Fibroblast of skin of left biceps (primary cell): ENCODE measurements around the gene ISG20L2.

ENCODE experiments used
- DNase-seq, 2 experiments: peaks; one replicate each; pipeline ENCODE4 v3.0.0-alpha.2; 2013; ENCODE audit warnings: low read depth in 2 of 2

The ISG20L2 gene

GRCh38 chr1:156754219-156754618 is 25.7 kb upstream of the ISG20L2 start:
- DNase-seq = no peak

- no peak for DNase-seq
Measured at GRCh38 chr1:156752843-156753482, 24.4 kb upstream of the ISG20L2 start.

- peak; percentile 90 to 92 for DNase-seq
Measured at GRCh38 chr1:156751757-156752481, 23.4 kb upstream of the ISG20L2 start.

DNA sequence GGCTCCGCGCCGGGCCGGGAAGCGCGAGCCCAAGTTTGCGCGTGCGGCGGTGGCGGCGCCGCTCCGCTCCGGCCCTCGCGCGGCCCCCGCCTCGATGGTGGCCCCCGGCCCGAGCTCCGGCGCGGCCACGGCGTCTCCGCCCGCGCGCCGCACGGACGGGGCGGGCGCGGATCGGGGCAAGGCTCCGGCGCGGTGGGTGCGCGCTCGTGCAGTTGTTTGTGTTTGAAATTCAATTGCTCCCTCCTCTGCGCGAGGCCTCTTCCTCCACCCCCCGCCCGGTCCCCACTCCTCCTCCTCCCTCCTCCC is 22.8 kb upstream of the ISG20L2 start, which contains the start of gene HDGF:
TSS of gene HDGF (minus strand) at position 225 of the 306 bp plus-strand sequence. CDS start 246 bp downstream, outside the sequence.
- DNase-seq = no peak

DNA sequence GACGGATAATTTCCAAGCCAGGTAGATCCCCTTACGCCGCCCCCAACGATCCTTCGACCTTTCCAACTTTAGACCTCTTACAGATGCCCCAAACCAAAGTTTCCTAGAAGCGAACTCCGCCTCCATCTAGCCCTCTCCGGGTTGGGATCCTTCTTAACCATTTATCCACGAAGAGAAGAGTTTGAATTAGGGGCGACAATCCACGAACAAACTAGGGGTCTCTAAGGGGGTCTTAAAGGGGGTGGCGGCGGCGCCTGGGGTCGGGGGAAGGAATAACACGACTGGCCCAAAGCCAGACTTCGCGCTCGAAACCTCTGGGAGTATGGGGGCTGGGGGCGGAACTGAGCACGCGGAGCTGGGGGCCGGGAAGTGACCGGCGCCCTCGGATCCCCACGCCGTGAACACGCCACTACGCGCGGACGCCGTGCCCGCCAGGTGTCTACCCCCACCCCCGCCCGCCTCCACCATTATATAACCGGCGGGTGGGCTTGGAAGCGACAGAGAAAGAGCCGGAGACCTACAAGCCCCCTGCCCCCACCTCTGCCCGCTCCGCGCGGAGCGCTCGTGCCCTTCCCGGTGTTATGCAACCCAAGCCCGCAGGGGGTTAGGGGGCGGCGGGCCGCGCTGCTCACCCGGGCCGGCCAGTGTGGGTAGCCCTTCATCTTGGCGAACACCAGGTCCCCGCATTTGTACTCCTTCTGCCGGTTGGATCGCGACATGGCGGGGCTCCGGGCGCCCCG is 22.3 kb upstream of the ISG20L2 start:
- DNase-seq = no peak

DNA sequence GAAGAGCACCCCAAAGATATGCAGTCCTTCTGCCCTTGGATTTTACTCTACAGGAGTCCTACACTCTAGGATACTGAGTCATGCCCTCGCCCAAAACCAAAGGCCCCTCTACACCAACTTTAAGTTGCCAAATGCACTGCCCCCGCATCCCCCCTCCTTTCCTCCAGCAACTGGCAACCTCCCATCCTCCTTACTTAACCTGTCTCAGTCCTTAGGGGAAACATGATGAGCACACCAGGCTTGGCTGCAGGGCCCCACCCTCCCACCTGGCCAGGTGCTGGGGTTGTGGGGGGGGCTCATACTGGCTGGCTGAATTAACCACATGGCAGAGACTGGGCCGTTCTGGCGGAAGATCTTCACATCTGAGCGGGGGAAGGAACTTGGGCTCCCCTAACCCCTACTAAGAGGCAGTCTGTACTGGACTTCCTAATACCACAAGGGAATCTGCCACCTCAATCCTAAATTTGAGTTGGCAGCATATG is 21.7 kb upstream of the ISG20L2 start:
- DNase-seq = no peak

GRCh38 chr1:156749419-156750118 is 21.0 kb upstream of the ISG20L2 start:
- DNase-seq = no peak

- DNase-seq = no peak
Measured at GRCh38 chr1:156748670-156749418, 20.3 kb upstream of the ISG20L2 start.

- no peak for DNase-seq
Measured at GRCh38 chr1:156747742-156748669, 19.4 kb upstream of the ISG20L2 start.

- DNase-seq = peak; percentile 82 to 85
Measured at GRCh38 chr1:156746728-156747631, 18.4 kb upstream of the ISG20L2 start.

- no peak for DNase-seq
Measured at GRCh38 chr1:156746406-156746727, 17.8 kb upstream of the ISG20L2 start.

DNA sequence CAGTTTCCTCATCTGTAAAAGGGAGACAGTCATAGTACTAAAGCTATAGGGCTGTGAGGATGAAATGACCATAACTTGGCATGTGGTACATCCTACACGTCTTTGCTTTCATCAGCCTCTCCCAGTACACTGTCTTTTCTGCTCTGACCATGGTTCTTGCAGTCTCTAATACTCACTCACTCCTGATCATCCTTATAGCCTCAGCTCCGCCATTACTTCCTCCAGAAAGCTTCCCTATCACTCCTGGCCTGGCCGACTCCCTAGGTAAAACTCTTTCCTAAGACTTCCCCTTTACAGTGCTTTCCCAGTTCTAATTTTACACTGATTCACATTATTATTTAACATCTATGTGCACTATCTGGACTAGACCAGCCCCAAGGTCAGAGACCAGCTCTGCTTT is 17.3 kb upstream of the ISG20L2 start:
- DNase-seq = no peak

DNA sequence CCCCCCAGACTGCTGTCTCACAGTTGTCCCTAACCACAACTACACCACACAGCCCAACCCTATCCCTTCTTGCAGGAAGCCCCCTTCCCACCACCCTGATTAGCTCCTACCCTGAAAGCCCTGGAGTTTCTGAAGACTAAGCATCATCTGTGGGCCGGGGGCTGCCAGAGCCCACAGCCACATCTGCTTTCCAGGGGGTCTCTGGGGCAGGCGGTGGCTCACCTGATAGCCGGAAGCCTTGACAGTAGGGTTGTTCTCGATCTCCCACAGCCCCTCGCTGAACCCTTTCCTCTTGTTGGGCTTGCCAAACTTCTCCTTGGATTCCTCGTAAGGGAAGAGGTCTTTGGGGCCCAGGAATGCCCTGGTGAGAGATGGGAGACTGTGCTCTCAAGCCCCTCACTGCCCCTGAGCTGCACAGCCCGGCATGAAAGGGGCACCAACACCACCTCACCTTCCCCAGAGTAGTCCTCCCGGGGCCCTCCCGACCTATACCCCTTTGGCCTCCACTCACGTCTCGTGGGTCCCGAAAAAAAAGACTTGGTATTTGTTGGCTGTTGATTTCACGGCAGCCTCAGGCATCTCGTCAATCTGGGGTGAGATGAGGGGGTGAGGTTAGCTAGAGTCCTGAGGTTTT is 16.3 kb upstream of the ISG20L2 start:
- no peak for DNase-seq

DNA sequence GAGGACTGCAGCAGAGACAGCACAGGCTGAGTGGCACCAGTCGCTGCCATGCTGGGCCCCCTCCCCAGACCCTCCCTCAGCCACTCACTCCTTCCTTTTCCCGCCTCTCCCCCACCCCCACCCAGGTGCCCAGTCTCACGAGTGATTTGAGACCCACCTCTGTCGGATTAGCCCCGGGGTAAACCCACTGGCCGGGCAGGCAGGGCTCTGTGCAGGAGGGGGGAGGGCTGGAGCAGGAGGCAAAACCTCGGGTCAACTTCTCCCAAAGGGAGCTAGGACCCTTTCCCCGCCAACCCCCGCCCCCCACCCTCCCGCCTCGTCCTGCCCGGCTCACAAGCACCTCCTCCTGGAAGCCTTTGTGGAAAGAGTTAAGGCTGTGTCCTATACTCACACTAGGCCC is 15.8 kb upstream of the ISG20L2 start:
- DNase-seq = no peak

- no peak for DNase-seq
Measured at GRCh38 chr1:156743367-156744302, 15.1 kb upstream of the ISG20L2 start.

DNA sequence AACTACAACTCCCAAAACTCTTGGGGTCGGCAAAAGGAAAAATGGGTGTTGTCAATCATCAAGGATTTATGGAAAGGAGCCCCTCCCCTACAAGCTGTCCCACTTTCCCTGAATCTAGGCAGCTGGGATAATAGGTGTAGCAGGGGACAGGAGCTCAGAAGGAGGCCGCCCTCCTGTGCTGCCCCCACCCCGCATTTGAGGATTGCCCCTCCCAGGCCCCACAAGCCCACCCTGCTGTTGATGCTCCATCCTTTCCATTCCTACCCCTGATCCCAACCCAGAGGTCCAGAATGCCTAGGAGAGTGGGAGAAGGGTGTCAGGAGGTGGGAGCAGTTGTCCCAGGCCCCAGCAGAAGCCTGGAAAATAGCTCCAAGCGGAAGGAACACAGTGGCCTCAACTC is 14.2 kb upstream of the ISG20L2 start:
- DNase-seq = no peak

DNA sequence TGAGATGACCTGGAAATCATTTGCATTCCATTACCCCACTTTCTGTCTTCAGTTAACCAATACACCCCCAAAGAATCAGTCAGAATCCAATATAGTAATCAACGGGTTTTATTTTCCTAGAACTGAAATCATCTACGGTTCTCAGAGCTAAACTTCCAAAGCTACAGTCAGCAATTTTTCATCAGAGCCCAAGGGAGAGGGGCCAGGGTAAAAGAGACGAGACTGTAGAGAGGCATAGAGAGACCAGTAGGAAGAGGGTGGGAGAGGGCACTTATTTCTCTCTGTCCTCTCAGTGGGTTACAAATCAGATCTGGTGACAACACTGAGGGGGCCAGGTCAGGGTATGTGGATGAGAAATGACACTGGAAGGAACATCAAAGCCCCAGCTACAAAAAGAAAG is 13.5 kb upstream of the ISG20L2 start:
- no peak for DNase-seq

- DNase-seq = no peak
Measured at GRCh38 chr1:156741481-156741983, 13.0 kb upstream of the ISG20L2 start.
